Measurements from ENCODE around the gene GVQW3. TPM values are rescaled to one million over a fixed set of nuclear protein-coding genes. Genes with fewer than 3 reads are reported as not detected.

The GVQW3 gene
- polyA plus RNA-seq, 3 donors = 0.15 to 1.1 TPM; not detected in 1

GRCh38 chr11:76424891-76425290, 43.8 kb downstream of the GVQW3 start:
- no peak overlapping the region for H2AFZ ChIP-seq (ENCODE audit: insufficient read depth, low read depth, low read length, poor library complexity, severe bottlenecking)
- Mint-ChIP-seq H3K9me3 (no peaks in the 10 kb centered on the region), H3K36me3 (no peaks in the 10 kb centered on the region), H3K27me3 (ENCODE audit: low read depth in 3 of 3) (peaks cover 4 to 11% (median 7%) of the 10 kb centered on the region in 3 donors), H3K4me1 (no peaks in the 10 kb centered on the region), H3K4me3 (no peak overlapping the region), H3K27ac (no peak overlapping the region)
- no peak overlapping the region for H3K27ac ChIP-seq (ENCODE audit: low read depth in 1 of 2, low read length in 2 of 2)
- no peaks in the 10 kb centered on the region for H3K9me3 ChIP-seq (replicated peaks in 1 of 2; ENCODE audit: control insufficient read depth in 1 of 2, insufficient read depth in 1 of 2, low read length in 2 of 2)
- H3K4me1 ChIP-seq (ENCODE audit: control insufficient read depth in 1 of 2, insufficient read depth in 2 of 2, low read length in 2 of 2) = no peaks in the 10 kb centered on the region
- WGBS (ENCODE audit: insufficient coverage) = 90% methylated on average over 2 of the region's 2 CpGs
- H3K27me3 ChIP-seq (ENCODE audit: control insufficient read depth in 2 of 2, insufficient read depth in 2 of 2, low read length in 2 of 2) = no peaks in the 10 kb centered on the region
- H3K4me2 ChIP-seq (replicated peaks; ENCODE audit: extremely low read depth, low read length, poor library complexity, severe bottlenecking) = no peak overlapping the region
- TF ChIP-seq CTCF (IDR thresholded peaks at IDR 0.05) = no peak
- no peak for DNase-seq
- no peak overlapping the region for H3K9ac ChIP-seq (ENCODE audit: insufficient read depth, low read length, poor library complexity, severe bottlenecking)
- no peaks in the 10 kb centered on the region for H3K36me3 ChIP-seq (replicated peaks in 1 of 2; ENCODE audit: control insufficient read depth in 1 of 2, insufficient read depth in 2 of 2, low read length in 2 of 2)
- no peaks in the 10 kb centered on the region for H3K79me2 ChIP-seq (ENCODE audit: insufficient read depth, low read length)
- no peak overlapping the region for H3K4me3 ChIP-seq (replicated peaks in 1 of 3; ENCODE audit: low read depth in 2 of 3, low read length in 3 of 3)
- intact Hi-C loops (cut with micrococcal nuclease) = no loop called here
- H4K20me1 ChIP-seq (ENCODE audit: insufficient read depth, low read length) = no peaks in the 10 kb centered on the region

DNA sequence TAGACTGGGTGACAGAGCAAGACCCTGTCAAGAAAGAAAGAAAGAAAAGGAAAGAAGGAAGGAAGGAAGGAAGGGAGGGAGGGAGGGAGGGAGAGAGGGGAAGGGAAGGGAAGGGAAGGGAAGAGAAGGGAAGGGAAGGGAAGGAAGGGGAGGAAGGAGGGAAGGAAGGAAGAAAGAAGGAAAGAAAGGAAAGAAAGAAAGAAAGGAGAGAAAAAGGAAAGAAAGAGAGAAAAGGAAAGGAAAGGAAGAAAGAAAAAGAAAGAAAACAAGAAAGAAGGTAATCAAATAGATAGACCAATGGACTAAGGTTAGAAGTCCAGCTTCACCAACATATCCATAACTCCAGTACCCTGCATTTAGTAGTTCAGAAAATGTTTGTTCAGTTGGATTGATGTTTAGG, 45.5 kb downstream of the GVQW3 start:
- no peaks in the 10 kb centered on the region for H3K79me2 ChIP-seq (ENCODE audit: insufficient read depth, low read length)
- no peak overlapping the region for H3K9ac ChIP-seq (ENCODE audit: insufficient read depth, low read length, poor library complexity, severe bottlenecking)
- H4K20me1 ChIP-seq (ENCODE audit: insufficient read depth, low read length) = no peaks in the 10 kb centered on the region
- H3K36me3 Mint-ChIP-seq = no peaks in the 10 kb centered on the region
- intact Hi-C loops (cut with micrococcal nuclease) = no loop called here
- no peaks in the 10 kb centered on the region for H3K4me1 ChIP-seq (ENCODE audit: control insufficient read depth in 1 of 2, insufficient read depth in 2 of 2, low read length in 2 of 2)
- H3K4me1 Mint-ChIP-seq = no peaks in the 10 kb centered on the region
- H2AFZ ChIP-seq (ENCODE audit: insufficient read depth, low read depth, low read length, poor library complexity, severe bottlenecking) = no peak overlapping the region
- H3K4me3 Mint-ChIP-seq = no peak overlapping the region
- H3K9me3 ChIP-seq (replicated peaks in 1 of 2; ENCODE audit: control insufficient read depth in 1 of 2, insufficient read depth in 1 of 2, low read length in 2 of 2) = no peaks in the 10 kb centered on the region
- peaks cover 4 to 11% (median 7%) of the 10 kb centered on the region in 3 donors for H3K27me3 Mint-ChIP-seq (ENCODE audit: low read depth in 3 of 3)
- no peak for DNase-seq
- no peak overlapping the region for H3K27ac ChIP-seq (ENCODE audit: low read depth in 1 of 2, low read length in 2 of 2)
- H3K27ac Mint-ChIP-seq = no peak overlapping the region
- no peak overlapping the region for H3K4me3 ChIP-seq (replicated peaks in 1 of 3; ENCODE audit: low read depth in 2 of 3, low read length in 3 of 3)
- peaks cover 0 to 2% (median 0%) of the 10 kb centered on the region in 7 donors for H3K9me3 Mint-ChIP-seq
- H3K4me2 ChIP-seq (replicated peaks; ENCODE audit: extremely low read depth, low read length, poor library complexity, severe bottlenecking) = no peak overlapping the region
- no peaks in the 10 kb centered on the region for H3K36me3 ChIP-seq (replicated peaks in 1 of 2; ENCODE audit: control insufficient read depth in 1 of 2, insufficient read depth in 2 of 2, low read length in 2 of 2)
- no peak for TF ChIP-seq CTCF (IDR thresholded peaks at IDR 0.05)
- H3K27me3 ChIP-seq (ENCODE audit: control insufficient read depth in 2 of 2, insufficient read depth in 2 of 2, low read length in 2 of 2) = no peaks in the 10 kb centered on the region
